SIG-M5 treated with dmso at 0.1 percent for 504 hours (cell line): ENCODE data around the gene GIGYF1.
"Not testable (repeated sequence)": the region's sequence is repeated elsewhere in the genome, so short reads cannot be mapped to it uniquely, and the experiment has no call there.

Source experiments
- DNase-seq: peaks from one replicate; lab custom pipeline; 2025; ENCODE audit not compliant: unreplicated experiment; lab: John Stamatoyannopoulos, UW

The GIGYF1 gene

DNA sequence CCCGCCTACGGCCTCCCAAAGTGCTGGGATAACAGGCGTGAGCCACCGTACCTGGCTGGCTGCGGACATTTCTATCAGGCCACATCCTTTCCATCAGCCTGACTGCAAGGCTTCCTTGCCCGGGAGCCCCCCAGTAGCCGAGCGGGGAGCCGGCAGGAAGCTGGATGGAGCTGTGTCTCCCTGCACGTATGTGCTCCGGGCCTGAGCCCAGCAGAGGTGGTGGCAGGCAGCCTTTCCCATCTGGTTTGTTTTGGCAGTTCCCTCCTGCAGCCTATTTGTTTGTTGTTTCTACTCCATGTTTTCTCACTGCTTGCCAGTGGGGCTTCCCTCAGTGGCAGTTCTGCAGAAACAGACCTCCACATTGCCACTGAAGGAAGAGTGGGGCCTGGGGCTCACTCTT, 17.3 kb upstream of the GIGYF1 start:
- no peak for DNase-seq

DNA sequence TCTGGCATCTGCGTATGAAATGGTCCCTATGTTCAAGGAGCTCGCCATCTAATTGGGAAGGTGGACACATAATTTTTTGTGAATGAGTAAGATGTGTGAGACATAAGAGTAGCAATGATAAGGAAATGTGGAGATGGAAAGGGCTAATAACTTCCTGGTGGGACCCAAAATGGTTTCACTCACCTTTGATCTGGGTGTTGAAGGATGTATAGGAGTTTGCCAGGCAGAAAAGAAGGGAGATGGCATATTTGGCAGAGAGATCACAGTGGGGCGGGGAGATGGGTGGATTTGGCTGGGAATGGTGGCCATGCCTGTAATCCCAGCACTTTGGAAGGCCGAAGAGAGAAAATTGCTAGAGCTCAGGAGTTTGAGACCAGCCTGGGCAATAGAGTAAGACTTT, 16.4 kb upstream of the GIGYF1 start:
- no peak for DNase-seq

GRCh38 chr7:100708395-100708794, 14.3 kb upstream of the GIGYF1 start:
- no peak for DNase-seq

DNA sequence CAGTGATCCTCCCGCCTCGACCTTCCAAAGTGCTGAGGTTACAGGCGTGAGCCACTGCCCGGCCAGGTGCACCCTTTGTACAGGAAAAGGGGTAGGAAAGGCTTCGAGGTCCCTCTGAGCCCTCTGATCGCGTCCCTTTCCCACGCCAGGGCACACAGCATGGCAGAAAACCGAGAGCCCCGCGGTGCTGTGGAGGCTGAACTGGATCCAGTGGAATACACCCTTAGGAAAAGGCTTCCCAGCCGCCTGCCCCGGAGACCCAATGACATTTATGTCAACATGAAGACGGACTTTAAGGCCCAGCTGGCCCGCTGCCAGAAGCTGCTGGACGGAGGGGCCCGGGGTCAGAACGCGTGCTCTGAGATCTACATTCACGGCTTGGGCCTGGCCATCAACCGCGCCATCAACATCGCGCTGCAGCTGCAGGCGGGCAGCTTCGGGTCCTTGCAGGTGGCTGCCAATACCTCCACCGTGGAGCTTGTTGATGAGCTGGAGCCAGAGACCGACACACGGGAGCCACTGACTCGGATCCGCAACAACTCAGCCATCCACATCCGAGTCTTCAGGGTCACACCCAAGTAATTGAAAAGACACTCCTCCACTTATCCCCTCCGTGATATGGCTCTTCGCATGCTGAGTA, 12.7 kb upstream of the GIGYF1 start:
- no peak for DNase-seq

- DNase-seq: peak; percentile 94
Measured at GRCh38 chr7:100705753-100706671, 12.0 kb upstream of the GIGYF1 start, which contains the start of gene POP7. Gene POP7 (plus strand): TSS chr7:100706121. CDS start chr7:100706831, 710 bp downstream.

DNA sequence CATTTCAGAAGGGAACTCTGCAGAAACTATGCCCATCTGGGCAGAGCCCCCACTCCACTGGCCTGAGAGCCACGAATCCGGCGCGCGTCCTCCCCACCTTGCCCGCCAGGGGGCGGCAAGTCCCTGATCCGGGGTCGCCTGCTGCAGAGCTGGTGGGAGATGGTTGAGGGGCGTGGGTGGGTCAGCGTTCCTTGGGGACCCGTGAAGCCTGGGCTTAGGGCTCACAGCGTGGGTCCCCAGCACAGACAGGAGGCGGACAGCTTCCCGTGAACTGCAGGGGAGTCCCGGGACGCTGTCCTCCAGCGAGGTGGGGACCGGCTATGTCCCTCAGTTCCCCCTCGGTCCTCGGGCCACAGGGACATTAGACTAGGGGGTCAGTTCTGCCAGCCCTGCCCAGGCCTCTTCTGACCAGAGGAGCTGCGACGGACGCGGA, 11.3 kb upstream of the GIGYF1 start:
- peak; percentile 57 for DNase-seq

DNA sequence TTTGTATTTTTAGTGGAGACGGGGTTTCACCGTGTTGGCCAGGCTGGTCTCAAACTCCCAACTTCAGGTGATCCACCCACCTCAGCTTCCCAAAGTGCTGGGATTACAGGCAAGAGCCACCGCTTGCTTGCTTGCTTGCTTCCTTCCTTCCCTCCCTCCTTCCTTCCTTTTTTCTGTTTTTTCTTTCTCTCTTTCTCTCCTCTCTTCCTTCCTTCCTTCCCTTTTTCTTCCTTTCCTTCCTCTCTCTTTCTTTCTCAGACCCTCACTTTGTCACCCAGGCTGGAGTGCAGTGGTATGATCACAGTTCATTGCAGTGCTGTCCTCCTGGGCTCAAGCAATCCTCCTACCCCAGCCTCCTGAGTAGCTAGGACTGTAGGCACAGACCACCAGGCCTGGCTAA, 7.0 kb upstream of the GIGYF1 start:
- DNase-seq: not testable (repeated sequence)

- DNase-seq: no peak
Measured at GRCh38 chr7:100699018-100699417, 5.0 kb upstream of the GIGYF1 start.

DNA sequence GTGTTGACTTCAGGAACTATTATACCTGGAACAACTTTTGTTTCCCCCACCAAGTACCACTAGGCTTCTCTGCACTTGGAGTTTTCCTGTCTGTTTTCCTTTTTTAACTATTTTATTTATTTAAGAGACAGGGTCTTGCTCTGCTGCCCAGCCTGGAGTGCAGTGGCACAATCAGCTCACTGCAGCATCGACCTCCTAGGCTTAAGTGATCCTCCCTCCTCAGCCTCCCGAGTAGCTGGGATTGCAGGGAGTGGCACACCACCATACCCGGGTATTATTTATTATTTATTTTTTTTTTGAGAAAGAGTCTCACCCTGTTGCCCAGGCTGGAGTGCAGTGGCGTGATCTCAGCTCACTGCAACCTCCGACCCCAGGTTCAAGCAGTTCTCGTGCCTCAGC, 2.1 kb upstream of the GIGYF1 start:
- no peak for DNase-seq

DNA sequence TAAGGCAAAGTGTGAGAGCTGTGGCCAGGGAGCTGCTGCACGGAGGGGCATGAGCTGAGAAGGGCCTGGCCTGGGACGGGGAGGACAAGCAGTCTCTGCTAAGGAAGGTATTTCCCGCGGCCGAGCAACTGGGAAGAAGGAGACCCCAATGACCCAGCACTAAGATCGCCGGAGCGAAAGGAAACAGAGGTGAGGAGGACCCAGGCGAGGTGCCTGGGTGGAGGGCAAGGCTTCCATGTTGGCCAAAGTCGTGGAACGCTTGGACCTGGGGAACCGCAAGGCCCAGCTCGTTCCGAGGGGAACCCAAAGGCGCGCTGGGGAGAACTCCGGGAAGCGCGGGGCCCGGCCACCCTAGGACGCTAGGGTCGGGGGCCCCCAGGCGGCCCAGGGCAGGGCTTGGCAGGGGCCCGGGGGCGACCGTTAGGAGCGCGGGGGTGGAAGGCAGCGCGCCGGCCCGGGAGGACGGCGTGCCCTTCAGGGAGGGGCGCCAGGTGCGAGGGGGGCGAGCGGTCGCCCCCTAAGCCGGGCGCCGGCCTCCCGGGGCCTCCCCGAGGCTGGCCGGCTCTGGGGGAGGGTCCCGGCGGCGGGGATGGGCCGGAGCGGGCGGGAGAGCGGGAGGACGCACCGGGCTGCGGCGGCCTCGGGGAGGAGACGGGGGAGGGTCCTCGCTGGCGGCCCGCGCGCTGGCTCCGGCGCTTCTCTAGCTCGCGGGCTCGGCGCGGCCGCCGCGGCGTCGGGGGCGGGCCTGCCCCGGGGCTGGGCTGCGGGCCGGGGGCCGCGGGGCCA, 545 bp downstream of the GIGYF1 start:
- no peak for DNase-seq

GRCh38 chr7:100692578-100692961, 1.5 kb downstream of the GIGYF1 start:
- no peak for DNase-seq

- peak; percentile 77 for DNase-seq
Measured at GRCh38 chr7:100691676-100692577, 2.1 kb downstream of the GIGYF1 start.

GRCh38 chr7:100689230-100690135, 4.6 kb downstream of the GIGYF1 start:
- DNase-seq: no peak

GRCh38 chr7:100688326-100688860, 5.7 kb downstream of the GIGYF1 start:
- no peak for DNase-seq

- DNase-seq: no peak
Measured at GRCh38 chr7:100687751-100688300, 6.2 kb downstream of the GIGYF1 start.

- DNase-seq: no peak
Measured at GRCh38 chr7:100687261-100687660, 6.8 kb downstream of the GIGYF1 start.

DNA sequence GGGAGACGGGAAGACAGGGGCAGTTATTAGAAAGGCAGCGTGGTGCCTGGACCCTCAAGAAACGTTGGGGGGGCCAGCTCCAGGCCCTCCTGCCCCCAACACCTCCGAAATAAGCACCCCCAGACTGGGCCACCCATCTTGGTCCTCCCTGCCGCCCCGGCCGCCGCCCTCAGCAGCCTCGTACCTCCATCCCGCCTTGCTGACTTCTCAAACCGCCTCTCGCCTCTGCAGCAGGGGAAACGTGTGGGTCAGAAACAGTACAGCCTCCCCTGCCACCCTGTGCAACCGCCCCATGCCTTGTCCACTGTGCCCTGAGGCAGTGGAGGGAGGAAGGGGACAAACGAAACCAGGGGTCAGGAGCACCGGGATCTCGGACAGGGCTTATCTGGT, 7.2 kb downstream of the GIGYF1 start:
- DNase-seq: no peak

- DNase-seq: no peak
Measured at GRCh38 chr7:100686201-100686821, 7.7 kb downstream of the GIGYF1 start.
